ENCODE data around the gene RFNG. TPM values are rescaled to one million over a fixed set of nuclear protein-coding genes. Genes with fewer than 3 reads are reported as not detected.

Gene RFNG
- total and polyA plus RNA-seq, 12 donors = 21.2 to 78.0 (median 47.4) TPM

DNA sequence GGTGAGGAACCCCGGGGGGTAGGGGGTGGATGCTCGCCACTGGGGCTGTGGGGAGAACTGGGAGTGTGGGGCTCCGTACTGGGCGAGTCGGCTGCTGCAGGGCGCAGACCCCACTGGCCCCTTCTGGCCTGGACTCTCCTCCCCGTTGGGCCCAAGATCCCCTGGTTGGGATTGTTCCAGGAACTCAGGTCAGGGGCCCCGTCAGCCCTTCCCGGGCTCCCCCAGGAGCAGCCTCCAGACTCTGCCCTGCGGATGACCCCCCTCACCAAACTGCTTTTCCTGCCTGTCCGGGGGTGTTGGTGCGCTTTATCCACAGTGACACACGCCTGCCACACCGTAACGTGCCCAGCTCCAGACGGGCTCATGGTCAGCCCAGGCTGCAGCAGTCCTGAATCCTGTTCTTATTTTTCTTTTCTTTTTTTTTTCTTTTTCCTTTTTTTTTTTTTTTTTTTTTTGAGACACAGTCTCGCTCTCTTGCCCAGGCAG is 50.0 kb downstream of the RFNG start:
- Histone ChIP-seq H3K9me3 (replicated peaks in 1 of 3) (no peaks in the 10 kb centered on the region), H3K27ac (no peak overlapping the region), H3K4me3 (no peak overlapping the region), H3K4me1 (replicated peaks in 1 of 2) (peaks cover 4 to 12% of the 10 kb centered on the region in 2 donors), H3K27me3 (no peaks in the 10 kb centered on the region), H3K36me3 (replicated peaks in 1 of 2) (no peaks in the 10 kb centered on the region)
- WGBS, 4 donors = 85 to 90% (median 88%) methylated on average over 10 to 17 of the region's 17 CpGs
- intact Hi-C loops (cut with DNase I) = no loop called here
- no peak for DNase-seq
- TF ChIP-seq POLR2A (IDR thresholded peaks at IDR 0.05) = no peak
- TF ChIP-seq, protein P1, sequence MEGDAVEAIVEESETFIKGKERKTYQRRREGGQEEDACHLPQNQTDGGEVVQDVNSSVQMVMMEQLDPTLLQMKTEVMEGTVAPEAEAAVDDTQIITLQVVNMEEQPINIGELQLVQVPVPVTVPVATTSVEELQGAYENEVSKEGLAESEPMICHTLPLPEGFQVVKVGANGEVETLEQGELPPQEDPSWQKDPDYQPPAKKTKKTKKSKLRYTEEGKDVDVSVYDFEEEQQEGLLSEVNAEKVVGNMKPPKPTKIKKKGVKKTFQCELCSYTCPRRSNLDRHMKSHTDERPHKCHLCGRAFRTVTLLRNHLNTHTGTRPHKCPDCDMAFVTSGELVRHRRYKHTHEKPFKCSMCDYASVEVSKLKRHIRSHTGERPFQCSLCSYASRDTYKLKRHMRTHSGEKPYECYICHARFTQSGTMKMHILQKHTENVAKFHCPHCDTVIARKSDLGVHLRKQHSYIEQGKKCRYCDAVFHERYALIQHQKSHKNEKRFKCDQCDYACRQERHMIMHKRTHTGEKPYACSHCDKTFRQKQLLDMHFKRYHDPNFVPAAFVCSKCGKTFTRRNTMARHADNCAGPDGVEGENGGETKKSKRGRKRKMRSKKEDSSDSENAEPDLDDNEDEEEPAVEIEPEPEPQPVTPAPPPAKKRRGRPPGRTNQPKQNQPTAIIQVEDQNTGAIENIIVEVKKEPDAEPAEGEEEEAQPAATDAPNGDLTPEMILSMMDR (IDR thresholded peaks at IDR 0.05) = no peak

DNA sequence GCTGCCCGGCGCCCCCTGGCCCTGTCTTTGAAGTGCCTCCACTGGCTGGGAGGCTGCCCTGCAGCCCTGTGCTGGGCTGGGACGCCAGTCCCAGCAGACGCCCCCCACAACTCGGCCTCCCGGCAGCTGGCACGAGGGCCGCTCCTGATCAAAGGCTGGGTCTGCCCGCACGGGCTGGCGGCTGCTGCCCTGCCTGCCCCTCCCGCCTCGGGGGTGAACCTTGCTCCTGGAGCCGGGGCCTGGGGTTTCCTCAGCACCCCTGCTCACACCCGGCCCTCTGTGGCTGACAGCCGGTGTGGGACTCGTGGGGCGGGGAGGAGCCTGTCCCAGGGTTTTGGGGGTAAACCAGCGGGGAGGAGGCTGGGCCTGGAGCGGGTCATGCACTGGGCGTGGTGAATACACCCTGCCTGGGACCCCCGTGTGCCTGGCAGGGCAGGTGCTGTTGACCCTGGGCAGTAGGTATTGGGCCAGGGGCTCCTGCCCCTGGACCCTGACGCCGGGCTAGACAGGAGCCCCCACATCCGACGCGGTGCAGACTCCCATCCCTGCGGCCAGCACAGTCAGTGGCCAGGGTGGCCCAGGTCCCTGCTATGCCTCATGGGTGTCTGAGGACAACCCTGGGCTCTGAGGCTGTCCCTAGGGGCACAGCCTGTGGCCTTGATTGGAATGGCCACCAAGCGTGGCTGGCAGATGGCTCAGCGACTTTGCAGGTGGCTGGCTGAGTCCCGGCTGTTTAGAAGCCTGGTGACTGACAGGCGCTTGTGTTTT is 50.6 kb downstream of the RFNG start:
- TF ChIP-seq, protein P1 (IDR thresholded peaks at IDR 0.05) = no peak
- TF ChIP-seq POLR2A (IDR thresholded peaks at IDR 0.05) = no peak
- Histone ChIP-seq H3K4me3 (no peak overlapping the region), H3K9me3 (replicated peaks in 1 of 3) (no peaks in the 10 kb centered on the region), H3K36me3 (replicated peaks in 1 of 2) (no peaks in the 10 kb centered on the region), H3K4me1 (replicated peaks in 1 of 2) (peaks cover 4 to 12% of the 10 kb centered on the region in 2 donors), H3K27me3 (no peaks in the 10 kb centered on the region), H3K27ac (no peak overlapping the region)
- WGBS, 4 donors = 81 to 89% (median 86%) methylated on average over 9 to 32 of the region's 32 CpGs
- no peak for DNase-seq
- intact Hi-C loops (cut with DNase I) = no loop called here

DNA sequence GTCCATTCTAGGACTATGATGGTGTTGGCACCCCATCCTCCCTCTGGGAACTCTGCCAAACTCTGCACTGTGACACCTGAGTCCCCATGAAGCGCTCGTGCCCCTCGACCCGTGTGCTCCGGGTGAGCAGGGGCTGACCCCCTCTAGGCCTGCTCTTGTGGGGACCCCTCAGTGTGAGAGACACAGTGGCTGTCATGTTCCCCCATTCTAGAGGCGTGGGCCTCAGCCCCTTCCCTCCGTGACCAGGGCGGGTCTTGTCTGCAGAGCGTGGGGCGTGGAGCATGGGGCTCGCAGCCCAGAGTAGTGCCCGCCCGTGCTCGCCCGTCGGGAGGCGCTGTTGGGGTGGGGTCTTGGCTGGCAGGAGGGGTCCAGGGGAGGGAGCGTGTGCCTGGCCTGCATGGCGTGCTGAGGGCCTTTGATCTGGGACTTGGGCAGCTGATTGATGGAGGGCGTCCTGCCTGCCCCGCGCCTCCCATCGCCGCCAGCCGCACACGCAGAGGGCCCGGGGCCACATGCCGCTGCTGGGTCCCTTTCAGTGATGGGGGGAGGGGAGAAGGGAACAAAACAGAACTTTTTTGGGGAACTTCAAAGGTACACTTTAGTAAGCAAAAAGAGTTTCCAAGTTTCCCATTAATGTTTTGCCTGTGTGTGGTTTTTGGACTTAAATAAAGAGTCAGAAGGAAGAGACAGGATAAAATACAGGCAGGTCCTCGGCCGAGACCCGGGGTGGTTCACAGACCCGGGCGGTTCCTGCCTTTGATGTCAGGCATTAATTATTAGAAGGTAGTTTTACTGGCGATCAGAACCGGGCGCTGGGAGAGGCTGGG is 51.4 kb downstream of the RFNG start:
- H3K4me3 ChIP-seq = no peak overlapping the region
- no peaks in the 10 kb centered on the region for H3K27me3 ChIP-seq
- no peaks in the 10 kb centered on the region for H3K36me3 ChIP-seq (replicated peaks in 1 of 2)
- TF ChIP-seq, protein P1 (IDR thresholded peaks at IDR 0.05) = no peak
- no peak for TF ChIP-seq POLR2A (IDR thresholded peaks at IDR 0.05)
- WGBS, 4 donors = 80 to 89% (median 84%) methylated on average over 17 to 36 of the region's 36 CpGs
- no peaks in the 10 kb centered on the region for H3K9me3 ChIP-seq (replicated peaks in 1 of 3)
- DNase-seq = no peak
- H3K4me1 ChIP-seq (replicated peaks in 1 of 2) = peaks cover 4 to 12% of the 10 kb centered on the region in 2 donors
- intact Hi-C loops (cut with DNase I) = no loop called here
- H3K27ac ChIP-seq = no peak overlapping the region

DNA sequence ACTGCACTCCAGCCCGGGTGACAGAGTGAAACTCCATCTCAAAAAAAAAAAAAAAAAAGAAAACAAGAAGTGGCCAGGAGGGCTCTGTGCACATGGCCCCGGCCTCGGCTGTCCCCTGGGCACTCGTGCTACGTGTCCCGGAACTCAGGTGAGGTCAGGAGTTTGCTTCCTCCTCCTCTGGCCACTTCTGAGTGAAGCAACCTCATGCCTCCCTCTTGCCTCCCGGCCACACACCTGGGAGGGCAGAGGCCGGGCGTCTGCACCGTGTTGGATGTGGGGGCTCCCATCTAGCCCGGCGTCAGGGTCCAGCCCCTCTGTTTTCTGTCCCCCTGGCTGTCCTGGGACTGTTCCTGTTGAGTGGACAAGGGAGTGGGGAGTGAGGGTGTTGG is 52.0 kb downstream of the RFNG start:
- no peak for DNase-seq
- H3K36me3 ChIP-seq (replicated peaks in 1 of 2) = no peaks in the 10 kb centered on the region
- H3K4me1 ChIP-seq (replicated peaks in 1 of 2) = peaks cover 4 to 12% of the 10 kb centered on the region in 2 donors
- H3K27ac ChIP-seq = no peak overlapping the region
- WGBS, 4 donors = 93 to 95% (median 93%) methylated on average over 9 to 12 of the region's 12 CpGs
- H3K27me3 ChIP-seq = no peaks in the 10 kb centered on the region
- intact Hi-C loops (cut with DNase I) = no loop called here
- no peak for TF ChIP-seq POLR2A (IDR thresholded peaks at IDR 0.05)
- TF ChIP-seq, protein P1 (IDR thresholded peaks at IDR 0.05) = no peak
- no peaks in the 10 kb centered on the region for H3K9me3 ChIP-seq (replicated peaks in 1 of 3)
- H3K4me3 ChIP-seq = no peak overlapping the region

Measured in adrenal gland (tissue), 12 donors.